H1 (cell line): ENCODE measurements around the gene NOTCH2. TPM values are rescaled to one million over a fixed set of nuclear protein-coding genes. Genes with fewer than 3 reads are reported as not detected.

Experiments used
- CTCF ChIA-PET: fragments of 300-600 bp; sonication (Branson Sonifier 250); formaldehyde crosslinking; loops from one replicate; lab custom pipeline; 2021; ENCODE audit not compliant: partially characterized antibody; lab: Charles Lee
- POLR2A ChIA-PET: fragments of 300-600 bp; sonication (Branson Sonifier 250); formaldehyde crosslinking; loops from one replicate; lab custom pipeline; 2021; ENCODE audit warnings: inconsistent platforms; ENCODE audit not compliant: partially characterized antibody; lab: Charles Lee
- DNase-seq, 2 experiments: peaks; one replicate each; pipeline versions ENCODE4 v3.0.0 to v3.0.0-alpha.2; 2010 to 2022; ENCODE audit warnings: low spot score in 2 of 2, low read depth in 1 of 2, mixed read lengths in 1 of 2
- FAIRE-seq: peaks from 2 replicates; lab custom pipeline; 2011; peaks lifted over from hg19 to GRCh38; lab: Jason Lieb, UNC
- H2AFZ ChIP-seq: 2 replicates; pipeline ENCODE4 v1.8.1; 2012; ENCODE audit warnings: low read length, inconsistent platforms
- H2AK5ac ChIP-seq: 2 replicates; pipeline ENCODE4 v1.6.1; 2013; ENCODE audit warnings: low read depth, low read length
- H2BK120ac ChIP-seq: replicated peaks from 2 replicates; pipeline ENCODE3; 2013; ENCODE audit warnings: low read depth, low read length, inconsistent platforms
- H2BK12ac ChIP-seq: 2 replicates; pipeline ENCODE4 v1.6.1; 2013; ENCODE audit warnings: low read depth, low read length
- H2BK15ac ChIP-seq: 2 replicates; pipeline ENCODE4 v1.6.1; 2013; ENCODE audit warnings: low read length
- H2BK20ac ChIP-seq: 2 replicates; pipeline ENCODE4 v1.6.1; 2013; ENCODE audit warnings: low read length
- H2BK5ac ChIP-seq: 2 replicates; pipeline ENCODE4 v1.6.1; 2013; ENCODE audit warnings: low read depth, low read length
- H3K14ac ChIP-seq: 2 replicates; pipeline ENCODE4 v1.6.1; 2013; ENCODE audit warnings: inconsistent platforms; ENCODE audit not compliant: insufficient read length
- H3K18ac ChIP-seq: 2 replicates; pipeline ENCODE4 v1.6.1; 2013; ENCODE audit warnings: low read length; ENCODE audit errors: extremely low read depth
- H3K23ac ChIP-seq: 2 replicates; pipeline ENCODE4 v1.6.1; 2013; ENCODE audit warnings: inconsistent platforms; ENCODE audit not compliant: insufficient read length
- H3K23me2 ChIP-seq: 2 replicates; pipeline ENCODE4 v1.6.1; 2013; ENCODE audit warnings: low read depth, low read length
- H3K27ac ChIP-seq: 2 replicates; pipeline ENCODE4 v1.6.1; 2011; ENCODE audit warnings: low read depth, low read length, inconsistent platforms
- H3K27me3 ChIP-seq, 4 experiments: replicated peaks in 1 of 4; 1 replicate in 1 of 4; 2 replicates in 3 of 4; pipeline versions ENCODE4 v1.6.1 to v1.8.1; 2011 to 2013; ENCODE audit warnings: low read length in 3 of 4, mild to moderate bottlenecking in 3 of 4, inconsistent platforms in 2 of 4, mixed read lengths in 2 of 4, moderate library complexity in 1 of 4; ENCODE audit not compliant: control insufficient read depth in 3 of 4, insufficient read depth in 3 of 4; ENCODE audit errors: extremely low read depth in 1 of 4
- H3K36me3 ChIP-seq, 4 experiments: 2 replicates each; pipeline versions ENCODE4 v1.6.1 to v1.8.1; 2011 to 2013; ENCODE audit warnings: mild to moderate bottlenecking in 4 of 4, low read length in 3 of 4, moderate library complexity in 2 of 4, control low read depth in 1 of 4, inconsistent platforms in 1 of 4; ENCODE audit not compliant: insufficient read depth in 4 of 4, control insufficient read depth in 2 of 4
- H3K4ac ChIP-seq: replicated peaks from 2 replicates; pipeline ENCODE3; 2013; ENCODE audit warnings: low read length, low read depth, mixed read lengths, inconsistent platforms; ENCODE audit not compliant: insufficient read length
- H3K4me1 ChIP-seq, 4 experiments: replicated peaks in 1 of 4; 1 replicate in 1 of 4; 2 replicates in 3 of 4; pipeline versions ENCODE4 v1.6.1 to v1.8.1; 2011 to 2013; ENCODE audit warnings: low read length in 3 of 4, inconsistent platforms in 2 of 4, mixed read lengths in 1 of 4; ENCODE audit not compliant: insufficient read depth in 4 of 4, control insufficient read depth in 3 of 4
- H3K4me2 ChIP-seq, 2 experiments: 2 replicates each; pipeline versions ENCODE4 v1.6.1 to v1.8.1; 2011 to 2013; ENCODE audit warnings: low read depth in 2 of 2, low read length in 2 of 2, control low read depth in 1 of 2, inconsistent platforms in 1 of 2, mild to moderate bottlenecking in 1 of 2; ENCODE audit not compliant: insufficient read depth in 1 of 2
- H3K4me3 ChIP-seq, 4 experiments: fragments of 200-600, 300-600 bp in 1 of 4; sonication (generic), shearing (Covaris generic), sonication (Bioruptor Twin) in 1 of 4; 2 replicates each; pipeline versions ENCODE4 v1.5.1 to v1.8.1; 2011 to 2016; ENCODE audit warnings: low read length in 4 of 4, low read depth in 3 of 4, control low read depth in 2 of 4, inconsistent platforms in 2 of 4, mild to moderate bottlenecking in 2 of 4, mixed read lengths in 1 of 4, moderate library complexity in 1 of 4; ENCODE audit not compliant: insufficient read depth in 2 of 4; ENCODE audit errors: extremely low read depth in 1 of 4
- H3K56ac ChIP-seq: replicated peaks from 2 replicates; pipeline ENCODE3; 2013; ENCODE audit warnings: low read depth, mild to moderate bottlenecking, mixed read lengths, low read length, inconsistent platforms; ENCODE audit not compliant: insufficient read length
- H3K79me1 ChIP-seq: 2 replicates; pipeline ENCODE4 v1.6.1; 2013; ENCODE audit warnings: low read depth, low read length, control low read depth
- H3K79me2 ChIP-seq, 2 experiments: 2 replicates each; pipeline versions ENCODE4 v1.6.1 to v1.8.1; 2012 to 2013; ENCODE audit warnings: low read length in 2 of 2, mild to moderate bottlenecking in 2 of 2, inconsistent platforms in 1 of 2; ENCODE audit not compliant: insufficient read depth in 2 of 2, control insufficient read depth in 1 of 2
- H3K9ac ChIP-seq, 4 experiments: replicated peaks in 1 of 4; 1 replicate in 1 of 4; 2 replicates in 3 of 4; pipeline versions ENCODE4 v1.6.1 to v1.8.1; 2011 to 2013; ENCODE audit warnings: low read depth in 3 of 4, low read length in 3 of 4, control low read depth in 2 of 4, mild to moderate bottlenecking in 2 of 4, moderate library complexity in 2 of 4, inconsistent platforms in 1 of 4; ENCODE audit errors: extremely low read depth in 1 of 4
- H3K9me3 ChIP-seq, 2 experiments: 2 replicates each; pipeline versions ENCODE4 v1.6.1 to v1.8.1; 2012 to 2013; ENCODE audit warnings: mild to moderate bottlenecking in 2 of 2, moderate library complexity in 2 of 2, control low read depth in 1 of 2, inconsistent platforms in 1 of 2, low read depth in 1 of 2, low read length in 1 of 2, mixed read lengths in 1 of 2; ENCODE audit not compliant: insufficient read depth in 2 of 2
- H4K20me1 ChIP-seq, 2 experiments: replicated peaks in 1 of 2; 2 replicates each; pipeline versions ENCODE3 to v1.8.1; 2011 to 2013; ENCODE audit warnings: inconsistent platforms in 2 of 2, low read length in 2 of 2, mild to moderate bottlenecking in 1 of 2; ENCODE audit not compliant: insufficient read depth in 2 of 2, control insufficient read depth in 1 of 2
- H4K5ac ChIP-seq: 2 replicates; pipeline ENCODE4 v1.6.1; 2013; ENCODE audit warnings: low read length, low read depth, mixed read lengths, inconsistent platforms; ENCODE audit not compliant: insufficient read length
- H4K8ac ChIP-seq: 2 replicates; pipeline ENCODE4 v1.8.0; 2013; ENCODE audit warnings: mild to moderate bottlenecking, moderate library complexity, low read length, inconsistent platforms; ENCODE audit not compliant: insufficient read depth; ENCODE audit errors: extremely low read depth
- H4K91ac ChIP-seq: replicated peaks from 2 replicates; pipeline ENCODE3; 2013; ENCODE audit warnings: low read length, mixed read lengths, inconsistent platforms; ENCODE audit not compliant: insufficient read length
- CEBPB ChIP-seq: IDR thresholded peaks from 2 replicates; pipeline ENCODE4 v1.6.1; 2012; ENCODE audit warnings: low read depth, low read length
- CTBP2 ChIP-seq: IDR thresholded peaks from 2 replicates; pipeline ENCODE4 v1.7.0; 2011; ENCODE audit warnings: borderline replicate concordance, mild to moderate bottlenecking, moderate library complexity, mixed read lengths, low read length; ENCODE audit not compliant: insufficient read depth, insufficient read length
- HDAC2 ChIP-seq, 2 experiments: fragments of 300-600 bp in 1 of 2; sonication (generic) in 1 of 2; IDR thresholded peaks; 2 replicates each; pipeline ENCODE4 v1.6.1; 2011 to 2012; ENCODE audit warnings: low read depth in 2 of 2, low read length in 2 of 2, mild to moderate bottlenecking in 2 of 2, moderate library complexity in 2 of 2, borderline replicate concordance in 1 of 2, inconsistent platforms in 1 of 2
- RAD21 ChIP-seq, 2 experiments: IDR thresholded peaks in 1 of 2; conservative IDR thresholded peaks in 1 of 2; 2 replicates each; pipeline ENCODE4 v1.6.1; 2011; ENCODE audit warnings: low read depth in 2 of 2, low read length in 2 of 2, improper control_type of control experiment in 1 of 2, inconsistent platforms in 1 of 2, mild to moderate bottlenecking in 1 of 2, moderate library complexity in 1 of 2
- RNF2 ChIP-seq: fragments of 200-900, 300-1000 bp; sonication (generic); IDR thresholded peaks from 2 replicates; pipeline ENCODE4 v1.7.1; 2016; ENCODE audit warnings: borderline replicate concordance, low read depth, mild to moderate bottlenecking, antibody characterized with exemption, low read length; ENCODE audit not compliant: poor library complexity, severe bottlenecking; ENCODE audit errors: missing control alignments
- YY1 ChIP-seq: IDR thresholded peaks from 2 replicates; pipeline ENCODE4 v1.6.1; 2011; ENCODE audit warnings: low read depth, mild to moderate bottlenecking, low read length
- WGBS, 2 experiments: shearing (Covaris generic) in 1 of 2; methylation state at CpG; one replicate each; pipeline versions ENCODE4 v1.1.6 to v1.1.7; 2013 to 2015; ENCODE audit warnings: low lambda C conversion rate in 2 of 2, mixed read lengths in 2 of 2, inconsistent platforms in 1 of 2, low coverage in 1 of 2, missing lambda C conversion rate in 1 of 2; ENCODE audit not compliant: insufficient replicate concordance in 2 of 2, insufficient coverage in 1 of 2, insufficient read length in 1 of 2; ENCODE audit errors: extremely low coverage in 1 of 2, missing lambda C conversion rate in 1 of 2; 5-methylcytosine and 5-hydroxymethylcytosine counted together
- polyA plus RNA-seq, 7 experiments: library from polyadenylated mRNA; depleted of rRNA in 3 of 7; stranded (reverse) in 5 of 7; unstranded in 2 of 7; fragments of >200 nt in 5 of 7; fragments of 200-250 nt in 2 of 7; gene quantifications; 1 replicate in 5 of 7; 2 replicates in 1 of 7; 4 replicates in 1 of 7; pipeline versions ENCODE4 v1.2.1 to v1.2.3, GENCODE V29; 2011 to 2013; ENCODE audit warnings: missing spikeins in 2 of 7, mixed read lengths in 2 of 7
- total RNA-seq: library from RNA; stranded (reverse); fragmentation: NEBNext Ultra II Directional; extraction: Animal tissue kit (Norgen Biotek cat#: 25700); gene quantifications from 2 replicates; pipeline ENCODE4 v1.2.1, GENCODE V29; 2021
- TF ChIP-seq, protein P1 (sequence below), 3 experiments: IDR thresholded peaks; 1 replicate in 2 of 3; 2 replicates in 1 of 3; pipeline versions ENCODE4 v1.5.1 to v1.6.1; 2011; ENCODE audit warnings: low read length in 3 of 3, mild to moderate bottlenecking in 3 of 3, inconsistent platforms in 2 of 3, low read depth in 1 of 3, moderate library complexity in 1 of 3; ENCODE audit not compliant: insufficient read depth in 1 of 3; ENCODE audit errors: control extremely low read depth in 1 of 3

Gene NOTCH2
- total and polyA plus RNA-seq, 2 of the 8 experiments (the other 6 are each of a cell fraction or from before 2014, with no cell fraction given): 17.7 to 63.0 TPM

DNA sequence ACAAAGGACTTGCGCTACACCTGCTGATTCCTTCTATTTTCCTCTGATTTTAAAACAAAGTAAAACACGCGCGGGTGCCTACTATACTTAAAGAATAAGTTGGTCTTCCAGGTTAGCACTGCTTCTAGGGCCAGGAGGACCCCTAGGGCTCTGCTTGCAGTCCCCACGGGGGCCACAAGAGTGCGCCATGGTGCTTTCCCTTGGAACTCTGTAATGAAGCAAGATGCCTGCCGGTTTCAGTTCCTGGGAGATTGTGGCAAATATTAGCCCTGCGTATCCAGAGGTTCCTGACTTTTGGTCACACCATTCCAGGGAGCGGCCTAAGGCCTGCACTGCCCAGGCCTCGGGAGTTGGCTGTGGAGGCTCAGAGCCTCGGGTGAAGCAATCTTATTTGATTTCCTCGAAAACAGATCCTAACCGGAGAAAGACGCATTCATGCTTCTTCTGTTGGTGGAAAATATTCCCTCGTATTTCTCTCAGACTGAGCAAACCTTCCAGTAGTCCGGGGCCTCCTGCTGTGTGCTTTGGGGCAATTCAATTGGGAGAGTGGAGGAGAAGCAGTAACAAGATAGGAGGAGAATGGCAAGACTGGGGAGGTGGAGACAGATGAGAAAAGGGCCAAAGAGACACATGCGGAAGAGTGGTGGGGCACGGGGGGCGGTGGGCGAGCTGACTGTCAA, 198.4 kb downstream of the NOTCH2 start:
- TF ChIP-seq CEBPB (peak; percentile 82), RNF2 (no peak), YY1 (peak; percentile 78), CTBP2 (no peak), RAD21 (IDR thresholded peaks at IDR 0.05 in 1 of 2, conservative IDR thresholded peaks at IDR 0.05 in 1 of 2; ENCODE audit: low read depth in 2 of 2, low read length in 2 of 2) (peak; percentile 92 to 96), HDAC2 (IDR thresholded peaks at IDR 0.05; ENCODE audit: borderline replicate concordance in 1 of 2, low read depth in 2 of 2, low read length in 2 of 2) (0 out of 4 replicates have a peak, but pooled peaks of 1 of the 2 experiments have one; percentile 19)
- TF ChIP-seq, protein P1, sequence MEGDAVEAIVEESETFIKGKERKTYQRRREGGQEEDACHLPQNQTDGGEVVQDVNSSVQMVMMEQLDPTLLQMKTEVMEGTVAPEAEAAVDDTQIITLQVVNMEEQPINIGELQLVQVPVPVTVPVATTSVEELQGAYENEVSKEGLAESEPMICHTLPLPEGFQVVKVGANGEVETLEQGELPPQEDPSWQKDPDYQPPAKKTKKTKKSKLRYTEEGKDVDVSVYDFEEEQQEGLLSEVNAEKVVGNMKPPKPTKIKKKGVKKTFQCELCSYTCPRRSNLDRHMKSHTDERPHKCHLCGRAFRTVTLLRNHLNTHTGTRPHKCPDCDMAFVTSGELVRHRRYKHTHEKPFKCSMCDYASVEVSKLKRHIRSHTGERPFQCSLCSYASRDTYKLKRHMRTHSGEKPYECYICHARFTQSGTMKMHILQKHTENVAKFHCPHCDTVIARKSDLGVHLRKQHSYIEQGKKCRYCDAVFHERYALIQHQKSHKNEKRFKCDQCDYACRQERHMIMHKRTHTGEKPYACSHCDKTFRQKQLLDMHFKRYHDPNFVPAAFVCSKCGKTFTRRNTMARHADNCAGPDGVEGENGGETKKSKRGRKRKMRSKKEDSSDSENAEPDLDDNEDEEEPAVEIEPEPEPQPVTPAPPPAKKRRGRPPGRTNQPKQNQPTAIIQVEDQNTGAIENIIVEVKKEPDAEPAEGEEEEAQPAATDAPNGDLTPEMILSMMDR (IDR thresholded peaks at IDR 0.05; ENCODE audit: control extremely low read depth in 1 of 3, insufficient read depth in 1 of 3, low read depth in 1 of 3, low read length in 3 of 3): peak; percentile 89 to 94 (median 93)
- TF ChIP-seq, all 59 proteins: peak for 5
- H3K14ac ChIP-seq: no peak overlapping the region
- H3K9ac ChIP-seq: no peak overlapping the region
- H3K56ac ChIP-seq: no peak overlapping the region
- H3K27me3 ChIP-seq: no peaks in the 10 kb centered on the region; a peak in 1 of 7 replicates
- H2BK15ac ChIP-seq: no peak overlapping the region
- H3K4ac ChIP-seq: no peak overlapping the region
- H3K4me1 ChIP-seq: no peaks in the 10 kb centered on the region
- FAIRE-seq (peak; percentile 13), DNase-seq (peak; percentile 78 to 100)
- H3K27ac ChIP-seq: no peak overlapping the region
- no peak overlapping the region for H3K4me3 ChIP-seq
- no peak overlapping the region for H3K4me2 ChIP-seq
- no peak overlapping the region for H2BK20ac ChIP-seq
- ChIA-PET CTCF (interaction anchor here (0.6 to 4.8 kb wide), 20 partner anchors 8 to 217 kb away, joined by 3 to 62 read pairs (median 4); partner anchors contain the start of gene ADAM30), POLR2A (no interaction called here)
- no peak overlapping the region for H2BK12ac ChIP-seq
- H3K23me2 ChIP-seq: no peaks in the 10 kb centered on the region
- no peak overlapping the region; the same call in 1 of the 2 replicates for H4K8ac ChIP-seq
- H4K20me1 ChIP-seq: no peaks in the 10 kb centered on the region
- no peaks in the 10 kb centered on the region for H3K79me2 ChIP-seq
- 56% methylated on average over 20 of the region's 20 CpGs; no CpG with 5 or more reads in 1 of the 2 experiments for WGBS, 2 experiments
- no peak overlapping the region for H4K5ac ChIP-seq
- no peaks in the 10 kb centered on the region for H3K36me3 ChIP-seq
- no peaks in the 10 kb centered on the region for H3K9me3 ChIP-seq
- H2BK120ac ChIP-seq: no peak overlapping the region
- no peak overlapping the region for H2BK5ac ChIP-seq
- H3K79me1 ChIP-seq: no peaks in the 10 kb centered on the region
- peak overlapping the region; percentile 94 for H2AFZ ChIP-seq
- no peak overlapping the region for H3K23ac ChIP-seq
- no peak overlapping the region for H2AK5ac ChIP-seq
- no peak overlapping the region for H3K18ac ChIP-seq
- H4K91ac ChIP-seq: no peak overlapping the region
